A549 (cell line): ENCODE measurements around the gene TMEM171.

Source experiments
- CHD2 ChIP-seq: fragments of 150-350 bp; IDR thresholded peaks from 2 replicates; pipeline ENCODE4 v1.6.1; 2014; ENCODE audit warnings: low read length; ENCODE audit not compliant: partially characterized antibody
- GATA3 ChIP-seq: IDR thresholded peaks from 2 replicates; pipeline ENCODE4 v1.6.1; 2012; ENCODE audit warnings: borderline replicate concordance
- HEYL ChIP-seq: fragments of 250-450 bp; sonication (Bioruptor Pico); IDR thresholded peaks from 2 replicates; pipeline ENCODE4 v1.8.0; 2021; ENCODE audit warnings: mild to moderate bottlenecking, moderate library complexity
- MAFK ChIP-seq: fragments of 450-650 bp; IDR thresholded peaks from 2 replicates; pipeline ENCODE4 v1.6.1; 2014; ENCODE audit not compliant: partially characterized antibody
- PHF8 ChIP-seq: fragments of 200-600 bp; sonication (generic); IDR thresholded peaks from 2 replicates; pipeline ENCODE4 v1.6.1; 2016; ENCODE audit warnings: low read depth, mild to moderate bottlenecking, antibody characterized with exemption, moderate library complexity, borderline replicate concordance
- POLR2A ChIP-seq: IDR thresholded peaks from 2 replicates; pipeline ENCODE4 v1.6.1; 2012; ENCODE audit warnings: mild to moderate bottlenecking, low read length
- TF ChIP-seq, protein P1 (sequence below): fragments of >200 bp; sonication (Bioruptor Twin); formaldehyde crosslinking; IDR thresholded peaks from 3 replicates; pipeline ENCODE4 v1.5.1; 2016
- TF ChIP-seq, protein P2 (sequence below): IDR thresholded peaks from 2 replicates; pipeline ENCODE4 v1.6.1; 2012
- TF ChIP-seq, protein P3 (sequence below): IDR thresholded peaks from 2 replicates; pipeline ENCODE4 v1.6.1; 2012

DNA sequence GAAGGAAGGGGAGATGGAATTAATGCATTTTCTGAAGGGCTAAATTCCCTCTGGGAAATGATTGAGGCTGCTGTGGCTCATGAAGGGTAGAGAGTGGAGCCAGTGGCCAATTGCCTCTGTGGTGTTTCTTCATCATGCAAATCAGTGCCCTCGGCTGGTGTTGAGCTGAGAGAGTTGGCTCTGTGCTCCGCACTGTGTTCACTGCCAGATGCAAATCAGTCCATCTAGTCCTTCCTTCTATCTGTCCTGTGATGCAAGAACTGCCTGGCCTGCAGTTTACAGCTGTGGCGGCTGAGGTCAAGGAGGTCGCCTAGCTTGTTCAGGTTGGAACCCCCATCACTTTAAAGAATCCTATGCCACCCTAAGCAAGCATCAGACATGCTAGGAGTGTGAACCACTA is 6.0 kb downstream of the TMEM171 start:
- TF ChIP-seq, protein P1, sequence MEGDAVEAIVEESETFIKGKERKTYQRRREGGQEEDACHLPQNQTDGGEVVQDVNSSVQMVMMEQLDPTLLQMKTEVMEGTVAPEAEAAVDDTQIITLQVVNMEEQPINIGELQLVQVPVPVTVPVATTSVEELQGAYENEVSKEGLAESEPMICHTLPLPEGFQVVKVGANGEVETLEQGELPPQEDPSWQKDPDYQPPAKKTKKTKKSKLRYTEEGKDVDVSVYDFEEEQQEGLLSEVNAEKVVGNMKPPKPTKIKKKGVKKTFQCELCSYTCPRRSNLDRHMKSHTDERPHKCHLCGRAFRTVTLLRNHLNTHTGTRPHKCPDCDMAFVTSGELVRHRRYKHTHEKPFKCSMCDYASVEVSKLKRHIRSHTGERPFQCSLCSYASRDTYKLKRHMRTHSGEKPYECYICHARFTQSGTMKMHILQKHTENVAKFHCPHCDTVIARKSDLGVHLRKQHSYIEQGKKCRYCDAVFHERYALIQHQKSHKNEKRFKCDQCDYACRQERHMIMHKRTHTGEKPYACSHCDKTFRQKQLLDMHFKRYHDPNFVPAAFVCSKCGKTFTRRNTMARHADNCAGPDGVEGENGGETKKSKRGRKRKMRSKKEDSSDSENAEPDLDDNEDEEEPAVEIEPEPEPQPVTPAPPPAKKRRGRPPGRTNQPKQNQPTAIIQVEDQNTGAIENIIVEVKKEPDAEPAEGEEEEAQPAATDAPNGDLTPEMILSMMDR = no peak
- TF ChIP-seq HEYL (CRISPR knock-in tag) = no peak
- no peak for TF ChIP-seq POLR2A
- TF ChIP-seq GATA3 = no peak
- TF ChIP-seq MAFK = no peak
- TF ChIP-seq, protein P2, sequence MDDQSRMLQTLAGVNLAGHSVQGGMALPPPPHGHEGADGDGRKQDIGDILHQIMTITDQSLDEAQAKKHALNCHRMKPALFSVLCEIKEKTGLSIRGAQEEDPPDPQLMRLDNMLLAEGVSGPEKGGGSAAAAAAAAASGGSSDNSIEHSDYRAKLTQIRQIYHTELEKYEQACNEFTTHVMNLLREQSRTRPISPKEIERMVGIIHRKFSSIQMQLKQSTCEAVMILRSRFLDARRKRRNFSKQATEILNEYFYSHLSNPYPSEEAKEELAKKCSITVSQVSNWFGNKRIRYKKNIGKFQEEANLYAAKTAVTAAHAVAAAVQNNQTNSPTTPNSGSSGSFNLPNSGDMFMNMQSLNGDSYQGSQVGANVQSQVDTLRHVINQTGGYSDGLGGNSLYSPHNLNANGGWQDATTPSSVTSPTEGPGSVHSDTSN = no peak
- TF ChIP-seq CHD2 = no peak
- TF ChIP-seq, protein P3, sequence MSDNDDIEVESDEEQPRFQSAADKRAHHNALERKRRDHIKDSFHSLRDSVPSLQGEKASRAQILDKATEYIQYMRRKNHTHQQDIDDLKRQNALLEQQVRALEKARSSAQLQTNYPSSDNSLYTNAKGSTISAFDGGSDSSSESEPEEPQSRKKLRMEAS = no peak
- TF ChIP-seq PHF8 = no peak
